Ascending aorta (tissue), 2 donors: ENCODE results near the gene AKR1C3. TPM values are rescaled to one million over a fixed set of nuclear protein-coding genes. Genes with fewer than 3 reads are reported as not detected.

Source experiments
- DNase-seq, 2 donors: peaks; one replicate each; pipeline ENCODE4 v3.0.0-alpha.2; 2019; ENCODE audit warnings: low spot score in 2 of 2
- H3K27ac ChIP-seq, 2 donors: fragments of 200-600 bp; sonication (generic); one replicate each; pipeline ENCODE4 v1.5.1; 2016 to 2017; ENCODE audit warnings: mild to moderate bottlenecking in 1 of 2
- H3K27me3 ChIP-seq: fragments of 200-600 bp; sonication (generic); one replicate; pipeline ENCODE4 v1.5.1; 2017
- H3K36me3 ChIP-seq, 2 donors: fragments of 200-600 bp; sonication (generic); one replicate each; pipeline ENCODE4 v1.5.1; 2016
- H3K4me1 ChIP-seq, 2 donors: fragments of 200-600 bp; sonication (generic); one replicate each; pipeline ENCODE4 v1.5.1; 2016 to 2017; ENCODE audit warnings: mild to moderate bottlenecking in 1 of 2
- H3K4me3 ChIP-seq, 2 donors: fragments of 200-600 bp; sonication (generic); one replicate each; pipeline ENCODE4 v1.5.1; 2016 to 2017; ENCODE audit warnings: mild to moderate bottlenecking in 1 of 2
- H3K9me3 ChIP-seq, 2 donors: fragments of 200-600 bp; sonication (generic); one replicate each; pipeline ENCODE4 v1.5.1; 2016
- CTCF ChIP-seq, 3 experiments: fragments of 200-600 bp in 2 of 3; fragments of 450-650 bp in 1 of 3; sonication (generic) in 2 of 3; IDR thresholded peaks; one replicate each; pipeline ENCODE4 v1.5.1; 2016 to 2019; ENCODE audit warnings: antibody characterized with exemption in 3 of 3, mild to moderate bottlenecking in 1 of 3, moderate library complexity in 1 of 3
- intact Hi-C: fragments of 100-400 bp; cut with DNase I; formaldehyde crosslinking; loops from one replicate; pipeline ENCODE4 v1.15.1; 2023
- total RNA-seq: library from RNA; depleted of rRNA; stranded (reverse); fragments of >200 nt; gene quantifications from one replicate; pipeline ENCODE4 v1.1.0, GENCODE V29; 2016

AKR1C3 gene
- total RNA-seq, 1 donor from 2014 or later = 64.4 TPM

- H3K4me1 ChIP-seq = no peaks in the 10 kb centered on the region
- intact Hi-C loops = no loop called here
- no peaks in the 10 kb centered on the region for H3K9me3 ChIP-seq
- no peak for TF ChIP-seq CTCF (IDR thresholded peaks at IDR 0.05)
- H3K36me3 ChIP-seq = no peaks in the 10 kb centered on the region
- no peak overlapping the region for H3K27ac ChIP-seq
- DNase-seq = no peak
- no peaks in the 10 kb centered on the region for H3K27me3 ChIP-seq
- H3K4me3 ChIP-seq = no peak overlapping the region
These were observed 56.9 kb downstream of the AKR1C3 start for GRCh38 chr10:5151076-5151475.

GRCh38 chr10:5155951-5156350 is 61.7 kb downstream of the AKR1C3 start:
- Histone ChIP-seq H3K36me3 (no peaks in the 10 kb centered on the region), H3K9me3 (no peaks in the 10 kb centered on the region), H3K27ac (no peak overlapping the region), H3K4me3 (no peak overlapping the region), H3K4me1 (no peaks in the 10 kb centered on the region), H3K27me3 (no peaks in the 10 kb centered on the region)
- TF ChIP-seq CTCF (IDR thresholded peaks at IDR 0.05) = no peak
- intact Hi-C loops = no loop called here
- DNase-seq = no peak

Other genes with a start within 250 kb of the AKR1C3 start
- gene AKR1C1, start 131.0 kb upstream of the AKR1C3 start, total RNA-seq = 18.4 TPM
- gene AKR1C2, start 90.6 kb upstream of the AKR1C3 start, total RNA-seq = 16.6 TPM
- gene AKR1C8, start 90.7 kb downstream of the AKR1C3 start, total RNA-seq = not detected
- gene AKR1C4, start 102.4 kb downstream of the AKR1C3 start, total RNA-seq = not detected